ENCODE measurements around the gene GALNT17. TPM values are rescaled to one million over a fixed set of nuclear protein-coding genes. Genes with fewer than 3 reads are reported as not detected.

GALNT17 gene
- polyA plus RNA-seq, 1 donor from 2014 or later, result 15.7 TPM

DNA sequence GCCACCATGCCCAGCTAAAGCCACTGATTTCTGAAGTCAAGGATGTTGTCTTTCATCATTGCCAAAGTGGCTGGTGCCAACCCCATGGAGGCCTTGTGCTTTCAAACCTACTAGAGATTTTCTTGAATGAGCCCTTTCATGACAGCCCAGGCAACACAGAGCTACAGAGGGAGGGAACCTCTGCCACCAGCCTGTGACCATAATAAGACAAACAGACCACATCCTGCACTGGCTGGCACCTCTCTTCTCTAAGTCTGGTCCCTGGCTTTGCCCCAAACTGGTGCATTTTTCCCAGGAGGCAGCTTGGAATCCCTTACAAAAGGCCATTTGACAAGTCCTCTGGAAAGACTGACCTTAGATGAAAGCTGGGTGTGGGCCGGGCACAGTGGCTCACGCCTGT, 348.8 kb downstream of the GALNT17 start:
- no peaks in the 10 kb centered on the region for H3K79me2 ChIP-seq (replicated peaks; ENCODE audit: insufficient read depth, low read length)
- H2AFZ ChIP-seq (ENCODE audit: low read depth, low read length), result no peak overlapping the region
- no peak for TF ChIP-seq TAF1 (IDR thresholded peaks at IDR 0.05; ENCODE audit: low read depth)
- no peak for TF ChIP-seq POLR2AphosphoS5 (IDR thresholded peaks at IDR 0.05)
- TF ChIP-seq SMC3 (conservative IDR thresholded peaks at IDR 0.05; ENCODE audit: poor library complexity), result no peak
- TF ChIP-seq, protein P1, sequence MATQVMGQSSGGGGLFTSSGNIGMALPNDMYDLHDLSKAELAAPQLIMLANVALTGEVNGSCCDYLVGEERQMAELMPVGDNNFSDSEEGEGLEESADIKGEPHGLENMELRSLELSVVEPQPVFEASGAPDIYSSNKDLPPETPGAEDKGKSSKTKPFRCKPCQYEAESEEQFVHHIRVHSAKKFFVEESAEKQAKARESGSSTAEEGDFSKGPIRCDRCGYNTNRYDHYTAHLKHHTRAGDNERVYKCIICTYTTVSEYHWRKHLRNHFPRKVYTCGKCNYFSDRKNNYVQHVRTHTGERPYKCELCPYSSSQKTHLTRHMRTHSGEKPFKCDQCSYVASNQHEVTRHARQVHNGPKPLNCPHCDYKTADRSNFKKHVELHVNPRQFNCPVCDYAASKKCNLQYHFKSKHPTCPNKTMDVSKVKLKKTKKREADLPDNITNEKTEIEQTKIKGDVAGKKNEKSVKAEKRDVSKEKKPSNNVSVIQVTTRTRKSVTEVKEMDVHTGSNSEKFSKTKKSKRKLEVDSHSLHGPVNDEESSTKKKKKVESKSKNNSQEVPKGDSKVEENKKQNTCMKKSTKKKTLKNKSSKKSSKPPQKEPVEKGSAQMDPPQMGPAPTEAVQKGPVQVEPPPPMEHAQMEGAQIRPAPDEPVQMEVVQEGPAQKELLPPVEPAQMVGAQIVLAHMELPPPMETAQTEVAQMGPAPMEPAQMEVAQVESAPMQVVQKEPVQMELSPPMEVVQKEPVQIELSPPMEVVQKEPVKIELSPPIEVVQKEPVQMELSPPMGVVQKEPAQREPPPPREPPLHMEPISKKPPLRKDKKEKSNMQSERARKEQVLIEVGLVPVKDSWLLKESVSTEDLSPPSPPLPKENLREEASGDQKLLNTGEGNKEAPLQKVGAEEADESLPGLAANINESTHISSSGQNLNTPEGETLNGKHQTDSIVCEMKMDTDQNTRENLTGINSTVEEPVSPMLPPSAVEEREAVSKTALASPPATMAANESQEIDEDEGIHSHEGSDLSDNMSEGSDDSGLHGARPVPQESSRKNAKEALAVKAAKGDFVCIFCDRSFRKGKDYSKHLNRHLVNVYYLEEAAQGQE (IDR thresholded peaks at IDR 0.05; ENCODE audit: borderline replicate concordance), result no peak
- TF ChIP-seq EP300 (conservative IDR thresholded peaks at IDR 0.05; ENCODE audit: poor library complexity, severe bottlenecking), result no peak
- TF ChIP-seq MXI1 (conservative IDR thresholded peaks at IDR 0.05; ENCODE audit: poor library complexity, severe bottlenecking), result no peak
- TF ChIP-seq, protein P2, sequence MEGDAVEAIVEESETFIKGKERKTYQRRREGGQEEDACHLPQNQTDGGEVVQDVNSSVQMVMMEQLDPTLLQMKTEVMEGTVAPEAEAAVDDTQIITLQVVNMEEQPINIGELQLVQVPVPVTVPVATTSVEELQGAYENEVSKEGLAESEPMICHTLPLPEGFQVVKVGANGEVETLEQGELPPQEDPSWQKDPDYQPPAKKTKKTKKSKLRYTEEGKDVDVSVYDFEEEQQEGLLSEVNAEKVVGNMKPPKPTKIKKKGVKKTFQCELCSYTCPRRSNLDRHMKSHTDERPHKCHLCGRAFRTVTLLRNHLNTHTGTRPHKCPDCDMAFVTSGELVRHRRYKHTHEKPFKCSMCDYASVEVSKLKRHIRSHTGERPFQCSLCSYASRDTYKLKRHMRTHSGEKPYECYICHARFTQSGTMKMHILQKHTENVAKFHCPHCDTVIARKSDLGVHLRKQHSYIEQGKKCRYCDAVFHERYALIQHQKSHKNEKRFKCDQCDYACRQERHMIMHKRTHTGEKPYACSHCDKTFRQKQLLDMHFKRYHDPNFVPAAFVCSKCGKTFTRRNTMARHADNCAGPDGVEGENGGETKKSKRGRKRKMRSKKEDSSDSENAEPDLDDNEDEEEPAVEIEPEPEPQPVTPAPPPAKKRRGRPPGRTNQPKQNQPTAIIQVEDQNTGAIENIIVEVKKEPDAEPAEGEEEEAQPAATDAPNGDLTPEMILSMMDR (IDR thresholded peaks at IDR 0.05; ENCODE audit: poor library complexity, severe bottlenecking), result no peak
- no peak for TF ChIP-seq RAD21 (conservative IDR thresholded peaks at IDR 0.05)
- no peak for TF ChIP-seq EZH2 (IDR thresholded peaks at IDR 0.05; ENCODE audit: borderline replicate concordance, insufficient read depth, low read length, poor library complexity, severe bottlenecking)
- H3K9ac ChIP-seq (ENCODE audit: low read length), result no peak overlapping the region
- H3K9me2 ChIP-seq (ENCODE audit: insufficient read depth, low read length), result no peaks in the 10 kb centered on the region
- no peaks in the 10 kb centered on the region for H3F3A ChIP-seq (ENCODE audit: insufficient read depth, low read length, poor library complexity, severe bottlenecking)
- no peaks in the 10 kb centered on the region for H4K20me1 ChIP-seq (ENCODE audit: insufficient read depth)
- no peaks in the 10 kb centered on the region for H3K9me3 ChIP-seq (ENCODE audit: low read length)
- no peak overlapping the region for H3K27ac ChIP-seq (ENCODE audit: low read length)
- no peaks in the 10 kb centered on the region for H3K27me3 ChIP-seq (ENCODE audit: insufficient read depth, low read depth, low read length)
- H3K36me3 ChIP-seq (ENCODE audit: insufficient read depth, low read length), result no peaks in the 10 kb centered on the region
- H3K4me3 ChIP-seq (ENCODE audit: low read length), result no peak overlapping the region
- H3K4me2 ChIP-seq (ENCODE audit: low read length), result no peak overlapping the region

DNA sequence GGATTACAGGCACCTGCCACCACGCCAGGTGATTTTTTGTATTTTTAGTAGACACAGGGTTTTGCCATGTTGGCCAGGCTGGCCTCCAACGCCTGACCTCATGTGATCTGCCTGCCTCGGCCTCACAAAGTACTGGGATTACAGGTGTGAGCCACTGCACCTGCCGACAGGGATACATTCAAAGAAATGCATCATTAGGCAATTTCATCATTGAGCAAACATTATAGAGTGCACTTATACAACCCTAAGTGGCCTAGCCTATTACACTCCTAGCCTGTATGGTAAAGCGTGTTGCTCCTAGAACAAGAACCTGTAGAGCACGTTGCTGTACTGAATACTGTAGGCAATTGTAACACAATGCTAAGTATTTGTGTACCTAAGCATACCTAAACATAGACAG, 350.3 kb downstream of the GALNT17 start:
- Histone ChIP-seq H4K20me1 (ENCODE audit: insufficient read depth) (no peaks in the 10 kb centered on the region), H3K4me2 (ENCODE audit: low read length) (no peak overlapping the region), H3K27ac (ENCODE audit: low read length) (no peak overlapping the region), H3K9me2 (ENCODE audit: insufficient read depth, low read length) (no peaks in the 10 kb centered on the region), H3F3A (ENCODE audit: insufficient read depth, low read length, poor library complexity, severe bottlenecking) (no peaks in the 10 kb centered on the region), H2AFZ (ENCODE audit: low read depth, low read length) (no peak overlapping the region), H3K4me3 (ENCODE audit: low read length) (no peak overlapping the region), H3K9me3 (ENCODE audit: low read length) (no peaks in the 10 kb centered on the region), H3K9ac (ENCODE audit: low read length) (no peak overlapping the region), H3K27me3 (ENCODE audit: insufficient read depth, low read depth, low read length) (no peaks in the 10 kb centered on the region), H3K79me2 (replicated peaks; ENCODE audit: insufficient read depth, low read length) (no peaks in the 10 kb centered on the region), H3K36me3 (ENCODE audit: insufficient read depth, low read length) (no peaks in the 10 kb centered on the region)
- TF ChIP-seq, protein P2 (IDR thresholded peaks at IDR 0.05; ENCODE audit: poor library complexity, severe bottlenecking), result no peak
- peak; percentile 45 for TF ChIP-seq POLR2AphosphoS5 (IDR thresholded peaks at IDR 0.05)

Data from neural cell (in vitro differentiated cells).